Neural progenitor cell (in vitro differentiated cells): ENCODE measurements around the gene SCT. TPM values are rescaled to one million over a fixed set of nuclear protein-coding genes. Genes with fewer than 3 reads are reported as not detected.
A peak's percentile ranks its signal among the peaks of the same experiment; 100 is the strongest.

ENCODE experiments used
- DNase-seq: peaks from one replicate; pipeline ENCODE4 v3.0.0-alpha.2; 2016; ENCODE audit warnings: low spot score
- H2AFZ ChIP-seq: fragments of 200-600 bp; sonication (generic); replicated peaks from 2 replicates; pipeline ENCODE4 v1.6.1; 2016; ENCODE audit warnings: antibody characterized with exemption
- H3F3A ChIP-seq: fragments of 200-600 bp; sonication (generic); 2 replicates; pipeline ENCODE4 v1.6.1; 2016; ENCODE audit warnings: antibody characterized with exemption, low read depth
- H3K27ac ChIP-seq: fragments of 200-600 bp; sonication (generic); 2 replicates; pipeline ENCODE4 v1.5.1; 2016; ENCODE audit warnings: mild to moderate bottlenecking
- H3K27me3 ChIP-seq: fragments of 200-600 bp; sonication (generic); 2 replicates; pipeline ENCODE4 v1.6.1; 2016; ENCODE audit warnings: mild to moderate bottlenecking, moderate library complexity
- H3K36me3 ChIP-seq: fragments of 200-600 bp; sonication (generic); 2 replicates; pipeline ENCODE4 v1.5.1; 2016
- H3K4me1 ChIP-seq: fragments of 200-600 bp; sonication (generic); 2 replicates; pipeline ENCODE4 v1.6.1; 2016; ENCODE audit warnings: mixed run types
- H3K4me2 ChIP-seq: fragments of 200-600 bp; sonication (generic); 2 replicates; pipeline ENCODE4 v1.6.1; 2016
- H3K4me3 ChIP-seq: fragments of 200-600 bp; sonication (generic); 2 replicates; pipeline ENCODE4 v1.5.1; 2016
- H3K79me2 ChIP-seq: fragments of 200-600 bp; sonication (generic); 2 replicates; pipeline ENCODE4 v1.6.1; 2016; ENCODE audit warnings: low read depth
- H3K9ac ChIP-seq: fragments of 200-600 bp; sonication (generic); 2 replicates; pipeline ENCODE4 v1.6.1; 2016
- H3K9me3 ChIP-seq: fragments of 200-600 bp; sonication (generic); 2 replicates; pipeline ENCODE4 v1.5.1; 2016; ENCODE audit warnings: low read depth
- H4K20me1 ChIP-seq: fragments of 200-600 bp; sonication (generic); 2 replicates; pipeline ENCODE4 v1.6.1; 2016; ENCODE audit warnings: low read depth
- H3K27ac Mint-ChIP-seq: 3 replicates; pipeline ENCODE4 v1.8.0; 2021; ENCODE audit warnings: mixed read lengths
- H3K27me3 Mint-ChIP-seq: 2 replicates; pipeline ENCODE4 v1.8.0; 2022; ENCODE audit warnings: low read depth, mild to moderate bottlenecking, inconsistent platforms, moderate library complexity, mixed read lengths; ENCODE audit not compliant: insufficient read depth
- H3K36me3 Mint-ChIP-seq: 3 replicates; pipeline ENCODE4 v1.8.0; 2021; ENCODE audit warnings: mixed read lengths
- H3K4me1 Mint-ChIP-seq: 3 replicates; pipeline ENCODE4 v1.8.0; 2021; ENCODE audit warnings: mixed read lengths
- H3K4me3 Mint-ChIP-seq: 3 replicates; pipeline ENCODE4 v1.8.0; 2021; ENCODE audit warnings: mild to moderate bottlenecking, moderate library complexity, mixed read lengths
- H3K9me3 Mint-ChIP-seq: 3 replicates; pipeline ENCODE4 v1.8.0; 2020; ENCODE audit warnings: mixed read lengths
- EZH2 ChIP-seq: fragments of 200-600 bp; sonication (generic); IDR thresholded peaks from 2 replicates; pipeline ENCODE4 v1.6.1; 2017; ENCODE audit warnings: antibody characterized with exemption, mild to moderate bottlenecking, moderate library complexity
- EZH2phosphoT487 ChIP-seq: fragments of 200-600 bp; sonication (generic); IDR thresholded peaks from 2 replicates; pipeline ENCODE4 v1.6.1; 2017; ENCODE audit warnings: antibody characterized with exemption
- total RNA-seq: library from RNA; depleted of rRNA; stranded (reverse); fragments of >200 nt; gene quantifications from 2 replicates; pipeline ENCODE4 v1.2.3, GENCODE V29; 2015; ENCODE audit warnings: low replicate concordance
- TF ChIP-seq, protein P1 (sequence below): fragments of 200-600 bp; sonication (generic); IDR thresholded peaks from 2 replicates; pipeline ENCODE4 v1.5.1; 2017; ENCODE audit warnings: antibody characterized with exemption, mild to moderate bottlenecking

Gene SCT
- total RNA-seq, 1 donor from 2014 or later = not detected

GRCh38 chr11:589798-590197 is 37.2 kb downstream of the SCT start:
- Histone ChIP-seq H3K9me3 (no peaks in the 10 kb centered on the region), H3K27ac (no peak overlapping the region), H3K4me3 (no peak overlapping the region), H2AFZ (no peak overlapping the region), H3K79me2 (peaks cover 10% of the 10 kb centered on the region), H3F3A (no peaks in the 10 kb centered on the region), H4K20me1 (peaks cover 18% of the 10 kb centered on the region), H3K4me1 (no peaks in the 10 kb centered on the region), H3K4me2 (no peak overlapping the region), H3K36me3 (no peaks in the 10 kb centered on the region), H3K9ac (no peak overlapping the region), H3K27me3 (no peaks in the 10 kb centered on the region)
- Mint-ChIP-seq H3K9me3 (no peaks in the 10 kb centered on the region), H3K36me3 (peaks cover 37% of the 10 kb centered on the region), H3K27me3 (peaks cover 8% of the 10 kb centered on the region), H3K4me1 (no peaks in the 10 kb centered on the region), H3K4me3 (no peak overlapping the region), H3K27ac (no peak overlapping the region)
- no peak for DNase-seq
- no peak for TF ChIP-seq EZH2
- no peak for TF ChIP-seq EZH2phosphoT487
- TF ChIP-seq, protein P1, sequence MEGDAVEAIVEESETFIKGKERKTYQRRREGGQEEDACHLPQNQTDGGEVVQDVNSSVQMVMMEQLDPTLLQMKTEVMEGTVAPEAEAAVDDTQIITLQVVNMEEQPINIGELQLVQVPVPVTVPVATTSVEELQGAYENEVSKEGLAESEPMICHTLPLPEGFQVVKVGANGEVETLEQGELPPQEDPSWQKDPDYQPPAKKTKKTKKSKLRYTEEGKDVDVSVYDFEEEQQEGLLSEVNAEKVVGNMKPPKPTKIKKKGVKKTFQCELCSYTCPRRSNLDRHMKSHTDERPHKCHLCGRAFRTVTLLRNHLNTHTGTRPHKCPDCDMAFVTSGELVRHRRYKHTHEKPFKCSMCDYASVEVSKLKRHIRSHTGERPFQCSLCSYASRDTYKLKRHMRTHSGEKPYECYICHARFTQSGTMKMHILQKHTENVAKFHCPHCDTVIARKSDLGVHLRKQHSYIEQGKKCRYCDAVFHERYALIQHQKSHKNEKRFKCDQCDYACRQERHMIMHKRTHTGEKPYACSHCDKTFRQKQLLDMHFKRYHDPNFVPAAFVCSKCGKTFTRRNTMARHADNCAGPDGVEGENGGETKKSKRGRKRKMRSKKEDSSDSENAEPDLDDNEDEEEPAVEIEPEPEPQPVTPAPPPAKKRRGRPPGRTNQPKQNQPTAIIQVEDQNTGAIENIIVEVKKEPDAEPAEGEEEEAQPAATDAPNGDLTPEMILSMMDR = no peak

DNA sequence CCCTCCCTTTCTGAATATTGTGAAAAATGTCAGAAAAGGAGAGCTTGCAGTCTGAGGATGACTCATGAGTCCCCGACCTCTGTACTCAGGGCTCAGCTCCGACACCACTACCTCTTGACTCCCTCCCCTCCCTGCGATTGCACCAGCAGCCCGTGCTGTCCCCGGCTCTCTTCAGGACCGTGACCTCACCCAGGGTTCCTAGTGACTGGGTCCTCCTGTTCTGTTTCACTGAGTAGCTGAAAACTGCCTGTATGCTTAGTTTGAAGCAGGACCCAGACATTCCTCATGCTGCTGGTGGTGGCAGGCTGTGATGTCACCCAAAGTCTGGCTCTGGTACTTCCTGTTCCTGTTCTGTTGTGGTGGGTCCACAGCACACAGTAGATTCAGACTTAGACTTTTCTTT is 39.0 kb downstream of the SCT start:
- Mint-ChIP-seq H3K4me3 (no peak overlapping the region), H3K27ac (no peak overlapping the region), H3K36me3 (peaks cover 25% of the 10 kb centered on the region), H3K27me3 (peaks cover 7% of the 10 kb centered on the region), H3K4me1 (no peaks in the 10 kb centered on the region), H3K9me3 (no peaks in the 10 kb centered on the region)
- Histone ChIP-seq H3K4me2 (no peak overlapping the region), H4K20me1 (peaks cover 27% of the 10 kb centered on the region), H3K79me2 (peaks cover 25% of the 10 kb centered on the region), H3K9ac (no peak overlapping the region), H3K27me3 (no peaks in the 10 kb centered on the region), H2AFZ (no peak overlapping the region), H3K36me3 (no peaks in the 10 kb centered on the region), H3K4me3 (no peak overlapping the region), H3F3A (no peaks in the 10 kb centered on the region), H3K27ac (no peak overlapping the region), H3K4me1 (no peaks in the 10 kb centered on the region), H3K9me3 (no peaks in the 10 kb centered on the region)
- DNase-seq = no peak
- TF ChIP-seq EZH2phosphoT487 (no peak), EZH2 (no peak)
- TF ChIP-seq, protein P1 = no peak

DNA sequence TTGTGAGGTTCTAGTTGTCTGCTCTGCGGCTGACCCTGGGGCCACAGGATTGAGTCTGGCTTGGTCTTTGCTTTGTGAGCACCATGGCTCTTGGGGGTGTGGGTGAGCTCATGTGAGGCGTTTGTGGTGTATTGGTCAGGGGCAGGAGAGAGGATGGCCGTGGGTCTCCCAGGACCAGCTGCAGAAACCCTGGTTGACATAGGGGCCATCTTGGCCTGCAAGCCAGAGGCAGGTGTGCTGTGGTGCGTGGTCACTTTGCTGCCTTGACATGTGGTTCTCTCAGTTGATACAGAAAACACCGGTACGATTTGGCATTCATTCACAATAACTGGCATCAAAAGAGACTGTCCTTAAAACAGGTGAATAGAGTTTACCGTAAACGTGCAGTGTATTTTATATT is 39.4 kb downstream of the SCT start:
- peaks cover 6% of the 10 kb centered on the region for H3K27me3 Mint-ChIP-seq
- Histone ChIP-seq H3K27me3 (no peaks in the 10 kb centered on the region), H3K4me3 (no peak overlapping the region), H3K79me2 (peaks cover 29% of the 10 kb centered on the region), H3K9ac (no peak overlapping the region), H3K9me3 (no peaks in the 10 kb centered on the region), H3K4me1 (no peaks in the 10 kb centered on the region), H4K20me1 (peaks cover 30% of the 10 kb centered on the region), H3K4me2 (no peak overlapping the region), H3K36me3 (no peaks in the 10 kb centered on the region), H3F3A (no peaks in the 10 kb centered on the region), H2AFZ (no peak overlapping the region), H3K27ac (no peak overlapping the region)
- no peaks in the 10 kb centered on the region for H3K9me3 Mint-ChIP-seq
- DNase-seq = no peak
- TF ChIP-seq, protein P1 = no peak
- TF ChIP-seq EZH2phosphoT487 = no peak
- TF ChIP-seq EZH2 = no peak
- H3K27ac Mint-ChIP-seq = peak overlapping the region; percentile 50
- H3K4me1 Mint-ChIP-seq = no peaks in the 10 kb centered on the region
- H3K36me3 Mint-ChIP-seq = peaks cover 24% of the 10 kb centered on the region
- no peak overlapping the region for H3K4me3 Mint-ChIP-seq
